Activated CD4-positive, alpha-beta memory T cell treated with anti-CD3 and anti-CD28 coated beads for 36 hours (primary cell): Measurements from ENCODE around the gene HDAC5. TPM values are rescaled to one million over a fixed set of nuclear protein-coding genes. Genes with fewer than 3 reads are reported as not detected.
"Not testable (repeated sequence)": the region's sequence is repeated elsewhere in the genome, so short reads cannot be mapped to it uniquely, and the experiment has no call there.

Experiments
- CTCF ChIA-PET: fragments of 350-600 bp; sonication (Branson Sonifier 250); formaldehyde crosslinking; loops from one replicate; lab custom pipeline; 2021; ENCODE audit warnings: antibody characterized with exemption, inconsistent platforms; lab: Charles Lee
- POLR2A ChIA-PET: fragments of 350-600 bp; sonication (Branson Sonifier 250); formaldehyde crosslinking; loops from one replicate; lab custom pipeline; 2021; ENCODE audit warnings: antibody characterized with exemption; lab: Charles Lee
- DNase-seq: peaks from one replicate; pipeline ENCODE4 v3.0.0-alpha.2; 2020
- H3K27ac Mint-ChIP-seq: one replicate; pipeline ENCODE4 v1.8.0; 2021; ENCODE audit warnings: mixed read lengths
- H3K27me3 Mint-ChIP-seq: one replicate; pipeline ENCODE4 v1.8.0; 2021; ENCODE audit warnings: mixed read lengths
- H3K36me3 Mint-ChIP-seq: one replicate; pipeline ENCODE4 v1.8.0; 2021; ENCODE audit warnings: mixed read lengths
- H3K4me1 Mint-ChIP-seq: one replicate; pipeline ENCODE4 v1.8.0; 2021; ENCODE audit warnings: low read depth, mixed read lengths
- H3K4me3 Mint-ChIP-seq: one replicate; pipeline ENCODE4 v1.8.0; 2021; ENCODE audit warnings: mild to moderate bottlenecking, mixed read lengths
- H3K9me3 Mint-ChIP-seq: one replicate; pipeline ENCODE4 v1.8.0; 2021; ENCODE audit warnings: mixed read lengths
- intact Hi-C: fragments of 100-400 bp; cut with micrococcal nuclease; formaldehyde crosslinking; loops from one replicate; pipeline ENCODE4 v1.15.1; 2023
- total RNA-seq, 2 experiments: library from RNA; stranded (reverse); gene quantifications; one replicate each; pipeline ENCODE4 v1.2.3, GENCODE V29; 2021

HDAC5 gene
- total RNA-seq, 2 experiments from 2014 or later, result 18.0 to 19.0 TPM

DNA sequence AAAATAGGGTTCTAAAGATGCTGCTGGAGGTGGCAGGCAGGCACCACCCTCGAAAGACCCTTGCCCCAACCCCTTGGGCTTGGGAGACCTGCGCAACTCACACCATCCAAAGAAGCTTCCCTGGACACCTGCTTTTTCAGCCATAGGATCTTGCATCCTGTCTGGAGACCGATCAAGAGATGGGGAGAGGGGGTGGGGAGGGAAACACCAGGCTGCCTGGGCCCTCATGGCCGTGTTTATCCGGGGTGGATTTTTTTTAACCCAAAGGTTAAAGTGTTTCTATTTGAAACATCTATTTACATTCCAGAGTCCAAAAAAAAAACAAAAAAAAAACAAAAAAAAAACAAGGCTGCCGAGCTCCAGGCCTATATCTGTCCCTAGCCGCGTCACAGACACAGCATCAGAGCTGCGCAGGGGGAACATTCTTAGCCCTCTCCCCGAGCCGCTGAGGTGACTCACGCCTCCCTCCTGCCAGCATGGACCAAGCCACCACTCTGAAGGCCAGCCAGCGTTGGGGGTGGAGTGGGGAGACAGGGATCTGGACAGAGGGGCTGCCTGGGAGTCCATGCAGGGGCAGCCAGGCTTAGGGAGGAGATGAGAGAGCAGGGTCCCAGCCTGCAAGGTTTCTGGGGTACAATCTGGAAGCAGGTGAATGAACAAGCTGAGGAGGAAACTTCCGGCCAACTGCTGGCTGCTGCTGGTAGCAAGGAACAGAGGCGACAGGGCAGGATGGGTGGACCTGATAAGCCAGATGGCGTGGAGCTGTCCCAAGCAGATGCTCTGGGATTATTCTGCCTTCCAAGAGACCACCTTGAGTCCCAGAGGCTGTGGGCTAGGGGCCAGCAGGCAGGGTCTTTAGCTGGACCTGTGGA, 14.8 kb downstream of the HDAC5 start:
- CTCF ChIA-PET, result no interaction called here
- H3K4me1 Mint-ChIP-seq, result peaks cover 15% of the 10 kb centered on the region
- no peak overlapping the region for H3K27ac Mint-ChIP-seq
- intact Hi-C loops, result no loop called here
- POLR2A ChIA-PET, result no interaction called here
- H3K27me3 Mint-ChIP-seq, result no peaks in the 10 kb centered on the region
- no peak overlapping the region for H3K4me3 Mint-ChIP-seq
- H3K36me3 Mint-ChIP-seq, result no peaks in the 10 kb centered on the region
- H3K9me3 Mint-ChIP-seq, result no peaks in the 10 kb centered on the region
- DNase-seq, result no peak

DNA sequence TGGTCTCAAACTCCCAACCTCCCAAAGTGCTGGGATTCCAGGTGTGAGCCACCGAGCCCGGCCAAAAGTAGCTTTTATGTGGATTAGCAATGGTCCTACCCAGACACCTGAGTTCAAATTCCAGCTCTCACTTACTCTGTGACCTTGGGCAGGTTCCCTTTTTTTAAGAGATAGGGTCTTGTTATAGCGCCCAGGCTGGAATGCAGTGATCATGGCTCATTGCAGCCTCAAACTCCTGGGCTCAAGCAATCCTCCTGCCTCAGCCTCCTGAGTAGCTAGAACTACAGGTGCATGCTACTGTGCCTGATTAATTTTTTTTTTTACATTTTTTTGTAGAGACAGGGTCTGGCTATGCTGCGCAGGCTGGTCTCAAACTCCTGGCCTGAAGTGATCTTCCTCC, 16.6 kb downstream of the HDAC5 start:
- no peaks in the 10 kb centered on the region for H3K27me3 Mint-ChIP-seq
- H3K4me1 Mint-ChIP-seq, result peaks cover 5% of the 10 kb centered on the region
- no peaks in the 10 kb centered on the region for H3K36me3 Mint-ChIP-seq
- intact Hi-C loops, result no loop called here
- H3K27ac Mint-ChIP-seq, result no peak overlapping the region
- no peak overlapping the region for H3K4me3 Mint-ChIP-seq
- CTCF ChIA-PET, result interaction anchor here (1.3 kb wide), 1 partner anchor 9 kb away, joined by 5 read pairs; no protein-coding TSS in a partner anchor
- DNase-seq, result no peak
- POLR2A ChIA-PET, result no interaction called here
- no peaks in the 10 kb centered on the region for H3K9me3 Mint-ChIP-seq

DNA sequence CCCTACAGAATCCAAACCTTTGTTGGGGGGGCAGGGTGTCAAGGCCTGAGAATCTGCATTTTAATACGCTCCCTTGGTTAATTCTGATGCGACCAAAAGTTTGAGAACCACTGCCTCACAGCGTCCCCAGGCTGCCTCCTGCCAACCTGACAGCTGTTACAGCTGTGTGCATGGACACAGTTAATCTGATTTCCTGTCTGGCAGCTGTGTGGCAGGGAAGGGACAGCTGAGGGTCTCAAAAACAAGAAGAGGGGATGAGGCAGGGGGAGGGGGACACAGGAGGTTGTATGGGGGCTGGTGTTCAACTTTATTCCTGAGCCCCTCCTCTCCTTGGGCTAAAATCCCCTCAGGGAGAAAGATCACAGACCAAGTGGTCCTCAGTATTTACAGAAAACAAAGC, 17.5 kb downstream of the HDAC5 start:
- ChIA-PET POLR2A (no interaction called here), CTCF (interaction anchor here (1.2 to 1.3 kb wide), 2 partner anchors 10 kb away, joined by 4 to 5 read pairs; no protein-coding TSS in a partner anchor)
- no peaks in the 10 kb centered on the region for H3K9me3 Mint-ChIP-seq
- H3K36me3 Mint-ChIP-seq, result no peaks in the 10 kb centered on the region
- no peak overlapping the region for H3K27ac Mint-ChIP-seq
- intact Hi-C loops, result no loop called here
- H3K4me1 Mint-ChIP-seq, result no peaks in the 10 kb centered on the region
- DNase-seq, result no peak
- H3K27me3 Mint-ChIP-seq, result no peaks in the 10 kb centered on the region
- no peak overlapping the region for H3K4me3 Mint-ChIP-seq

DNA sequence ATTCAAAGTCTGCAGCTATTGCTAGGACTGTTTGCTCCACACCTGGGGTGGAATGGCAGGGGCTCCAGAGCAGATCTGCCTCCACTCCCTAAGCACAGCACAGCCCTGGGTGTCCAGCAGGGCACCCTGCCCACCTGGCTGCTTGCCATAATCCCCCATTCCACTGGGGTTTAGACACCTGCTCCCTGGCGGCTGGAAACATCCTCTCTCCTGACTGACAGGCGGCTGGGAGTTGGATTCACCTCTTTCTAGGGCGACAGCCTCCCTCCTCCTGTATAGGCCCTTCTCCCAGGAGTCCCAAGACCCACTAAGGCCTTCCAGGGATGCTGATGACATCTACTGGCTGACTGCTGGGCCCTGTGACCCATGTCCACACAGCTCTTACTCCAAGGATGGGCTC, 18.0 kb downstream of the HDAC5 start:
- Mint-ChIP-seq H3K36me3 (no peaks in the 10 kb centered on the region), H3K27me3 (no peaks in the 10 kb centered on the region), H3K9me3 (no peaks in the 10 kb centered on the region), H3K4me1 (no peaks in the 10 kb centered on the region), H3K27ac (no peak overlapping the region), H3K4me3 (no peak overlapping the region)
- no peak for DNase-seq
- intact Hi-C loops, result no loop called here
- ChIA-PET POLR2A (no interaction called here), CTCF (interaction anchor here (1.2 kb wide), 1 partner anchor 10 kb away, joined by 4 read pairs; no protein-coding TSS in a partner anchor)

DNA sequence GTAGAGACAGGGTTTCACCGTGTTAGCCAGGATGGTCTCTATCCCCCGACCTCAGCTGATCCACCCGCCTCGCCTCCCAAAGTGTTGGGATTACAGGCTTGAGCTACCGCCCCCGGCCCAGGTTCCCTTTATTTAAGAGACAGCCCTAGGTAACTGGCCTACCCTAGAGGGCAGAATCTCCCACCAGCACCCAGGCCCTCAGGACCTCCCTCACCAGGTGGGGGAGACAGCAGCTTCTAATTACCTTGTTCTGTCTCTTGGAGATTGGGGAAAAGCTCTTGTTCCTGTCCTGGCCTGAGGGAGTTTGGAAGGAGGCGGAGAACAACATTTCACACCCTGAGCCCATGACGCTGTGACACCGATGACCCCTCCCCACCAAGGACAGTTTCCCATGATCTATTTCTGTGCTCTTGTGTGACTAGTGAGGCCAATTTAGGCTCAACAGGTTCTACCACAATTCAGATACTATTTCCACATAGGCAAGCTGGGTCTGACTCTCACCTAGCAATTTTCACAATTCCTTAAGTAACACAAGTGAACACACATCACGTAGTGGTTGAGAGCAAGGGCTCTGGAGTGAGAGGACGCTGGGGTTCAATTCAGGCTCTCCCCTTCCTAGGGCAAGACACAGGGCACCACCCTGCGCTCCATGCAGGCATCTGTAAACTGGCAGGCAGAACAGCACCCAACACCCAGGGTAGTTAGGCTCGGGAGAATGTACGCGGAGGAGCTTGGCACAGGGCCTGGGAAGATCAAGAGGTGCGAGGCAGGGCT, 20.4 kb downstream of the HDAC5 start:
- ChIA-PET POLR2A (no interaction called here), CTCF (interaction anchor here (0.8 to 1.2 kb wide), 2 partner anchors 21 to 159 kb away, joined by 3 read pairs; partner anchors contain the start of gene HDAC5)
- H3K4me3 Mint-ChIP-seq, result no peak overlapping the region
- no peaks in the 10 kb centered on the region for H3K9me3 Mint-ChIP-seq
- no peak overlapping the region for H3K27ac Mint-ChIP-seq
- H3K4me1 Mint-ChIP-seq, result no peaks in the 10 kb centered on the region
- no peaks in the 10 kb centered on the region for H3K27me3 Mint-ChIP-seq
- intact Hi-C loops, result no loop called here
- no peak for DNase-seq
- H3K36me3 Mint-ChIP-seq, result no peaks in the 10 kb centered on the region

DNA sequence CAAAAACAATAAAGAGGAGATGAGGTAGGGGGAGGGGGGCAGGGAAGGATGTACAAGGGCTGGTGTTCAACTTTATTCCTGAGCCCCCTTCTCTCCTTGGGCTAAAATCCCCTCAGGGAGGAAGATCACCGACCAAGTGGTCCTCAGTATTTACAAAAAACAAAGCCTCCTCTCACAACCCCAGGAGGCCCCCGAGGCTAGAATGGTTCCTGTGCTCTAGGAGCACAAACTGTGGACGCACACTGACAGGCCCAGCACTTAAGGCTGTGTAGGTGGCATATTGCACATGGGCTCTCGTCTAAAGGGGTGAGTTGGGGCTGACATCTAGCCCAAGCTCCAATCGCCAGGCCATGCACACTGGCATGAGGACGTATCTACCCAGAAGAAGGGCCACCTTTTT, 21.6 kb downstream of the HDAC5 start:
- H3K4me1 Mint-ChIP-seq, H3K27me3 Mint-ChIP-seq, H3K9me3 Mint-ChIP-seq, H3K4me3 Mint-ChIP-seq, H3K36me3 Mint-ChIP-seq, H3K27ac Mint-ChIP-seq, DNase-seq, intact Hi-C loops: not testable (repeated sequence)
- ChIA-PET POLR2A (interaction anchor here (0.6 kb wide), 1 partner anchor 87 kb away, joined by 5 read pairs; no protein-coding TSS in a partner anchor), CTCF (interaction anchor here (1.0 kb wide), 1 partner anchor 19 kb away, joined by 3 read pairs; no protein-coding TSS in a partner anchor)

DNA sequence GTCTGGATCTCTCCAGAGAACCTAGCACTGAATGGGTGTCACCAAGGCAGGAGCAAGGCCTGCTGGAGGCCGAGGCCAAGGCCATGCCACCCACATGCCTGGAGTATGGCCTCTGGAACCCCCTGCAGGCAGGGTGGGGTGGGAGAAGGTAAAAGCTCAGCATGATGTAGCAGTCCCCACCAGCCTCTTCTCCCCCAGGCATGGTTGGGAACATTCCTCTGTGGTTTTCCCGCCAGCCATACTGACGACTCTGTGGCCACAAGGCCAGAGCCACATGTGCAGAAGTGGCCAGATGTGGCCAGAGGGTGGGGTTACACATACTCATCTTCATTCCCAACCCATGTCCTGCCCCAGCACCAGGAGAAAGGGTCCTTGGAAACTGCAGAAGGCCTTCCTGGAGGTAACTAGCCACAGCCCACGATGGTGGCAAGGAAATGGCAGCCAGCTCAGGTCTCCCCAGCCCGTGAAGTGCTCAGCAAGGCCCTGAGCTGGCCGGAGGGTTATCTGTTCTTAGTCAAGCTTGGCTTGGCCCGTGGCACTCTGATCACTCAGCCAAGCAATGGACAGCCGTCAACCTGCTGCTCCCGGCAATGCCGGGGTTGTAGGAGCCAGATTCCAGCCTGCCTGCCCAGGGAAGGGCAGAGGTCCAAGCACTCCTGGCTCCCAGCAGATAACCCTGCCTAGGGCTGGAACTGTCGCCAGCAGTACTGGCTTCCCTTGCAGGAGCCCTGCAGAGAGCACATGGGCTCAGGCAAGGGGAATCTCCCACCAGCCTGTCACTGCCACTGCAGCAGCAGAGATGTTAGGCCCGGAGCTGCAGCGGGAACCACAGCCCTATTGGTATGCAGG, 26.1 kb downstream of the HDAC5 start:
- Mint-ChIP-seq H3K9me3 (no peaks in the 10 kb centered on the region), H3K27me3 (no peaks in the 10 kb centered on the region), H3K4me1 (peaks cover 6% of the 10 kb centered on the region), H3K27ac (no peak overlapping the region), H3K36me3 (no peaks in the 10 kb centered on the region), H3K4me3 (no peak overlapping the region)
- ChIA-PET POLR2A (no interaction called here), CTCF (interaction anchor here (0.9 kb wide), 1 partner anchor 13 kb away, joined by 3 read pairs; no protein-coding TSS in a partner anchor)
- intact Hi-C loops, result no loop called here
- no peak for DNase-seq

DNA sequence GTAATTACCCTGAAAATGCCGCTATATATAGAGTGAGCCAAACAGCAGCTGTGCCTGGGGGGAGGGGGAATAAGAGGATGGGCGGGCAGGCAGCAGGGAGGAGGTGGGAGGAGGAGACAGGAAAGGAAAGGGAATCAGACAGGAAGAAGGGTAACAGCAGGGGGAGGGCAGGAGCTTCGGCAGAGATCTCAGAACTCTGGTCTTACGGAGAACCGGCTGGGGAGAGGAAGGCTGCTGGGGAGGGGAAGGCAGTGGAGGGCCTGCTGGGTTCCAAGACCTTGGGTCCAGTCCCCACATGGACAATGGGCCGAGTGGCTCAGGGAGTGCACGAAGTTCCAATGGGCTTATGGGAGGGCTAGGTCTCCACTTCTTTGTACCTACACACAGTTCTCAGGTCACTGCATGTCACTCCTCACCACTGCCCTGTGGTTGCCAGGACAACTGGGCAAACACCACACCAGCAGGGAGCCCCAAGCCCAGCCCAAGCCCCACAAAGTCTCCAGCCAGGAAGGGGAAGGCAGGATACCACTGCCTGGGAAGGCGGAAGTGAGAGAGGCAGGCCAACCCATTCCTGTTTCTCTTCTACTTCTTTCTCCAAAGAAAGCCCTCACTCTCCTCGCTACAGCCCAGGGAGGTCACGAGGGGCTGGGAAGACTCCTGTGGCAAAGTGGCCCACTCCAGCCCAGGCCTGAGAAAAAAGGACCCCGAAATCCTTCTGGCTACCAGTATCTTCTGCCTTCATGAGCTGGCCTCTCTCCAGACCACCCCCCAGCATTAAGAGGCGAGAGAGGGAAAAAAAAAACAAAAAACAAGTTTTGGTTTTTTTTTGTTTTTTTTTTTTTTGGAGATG, 27.6 kb downstream of the HDAC5 start:
- Mint-ChIP-seq H3K4me1 (peaks cover 6% of the 10 kb centered on the region), H3K9me3 (no peaks in the 10 kb centered on the region), H3K27me3 (no peaks in the 10 kb centered on the region), H3K4me3 (no peak overlapping the region), H3K27ac (no peak overlapping the region), H3K36me3 (no peaks in the 10 kb centered on the region)
- ChIA-PET POLR2A (no interaction called here), CTCF (interaction anchor here (0.9 kb wide), 1 partner anchor 11 kb away, joined by 3 read pairs; no protein-coding TSS in a partner anchor)
- intact Hi-C loops, result no loop called here
- DNase-seq, result no peak

DNA sequence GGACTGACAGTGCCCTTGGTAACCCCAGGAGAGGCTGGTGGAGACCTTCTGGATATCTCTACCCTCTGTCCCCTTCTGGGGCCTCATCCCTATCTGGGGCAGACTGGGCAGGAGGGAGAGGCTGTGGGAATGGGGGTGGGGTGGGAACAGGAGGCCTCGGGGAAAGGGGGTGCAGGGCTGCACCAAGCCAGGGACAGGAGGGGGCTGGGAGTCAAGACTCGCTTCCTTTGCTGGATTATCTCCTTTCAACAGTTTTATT, 28.1 kb downstream of the HDAC5 start:
- H3K27ac Mint-ChIP-seq, result no peak overlapping the region
- POLR2A ChIA-PET, result no interaction called here
- peaks cover 6% of the 10 kb centered on the region for H3K4me1 Mint-ChIP-seq
- DNase-seq, result no peak
- CTCF ChIA-PET, result no interaction called here
- no peaks in the 10 kb centered on the region for H3K27me3 Mint-ChIP-seq
- no peak overlapping the region for H3K4me3 Mint-ChIP-seq
- intact Hi-C loops, result no loop called here
- no peaks in the 10 kb centered on the region for H3K36me3 Mint-ChIP-seq
- H3K9me3 Mint-ChIP-seq, result no peaks in the 10 kb centered on the region

DNA sequence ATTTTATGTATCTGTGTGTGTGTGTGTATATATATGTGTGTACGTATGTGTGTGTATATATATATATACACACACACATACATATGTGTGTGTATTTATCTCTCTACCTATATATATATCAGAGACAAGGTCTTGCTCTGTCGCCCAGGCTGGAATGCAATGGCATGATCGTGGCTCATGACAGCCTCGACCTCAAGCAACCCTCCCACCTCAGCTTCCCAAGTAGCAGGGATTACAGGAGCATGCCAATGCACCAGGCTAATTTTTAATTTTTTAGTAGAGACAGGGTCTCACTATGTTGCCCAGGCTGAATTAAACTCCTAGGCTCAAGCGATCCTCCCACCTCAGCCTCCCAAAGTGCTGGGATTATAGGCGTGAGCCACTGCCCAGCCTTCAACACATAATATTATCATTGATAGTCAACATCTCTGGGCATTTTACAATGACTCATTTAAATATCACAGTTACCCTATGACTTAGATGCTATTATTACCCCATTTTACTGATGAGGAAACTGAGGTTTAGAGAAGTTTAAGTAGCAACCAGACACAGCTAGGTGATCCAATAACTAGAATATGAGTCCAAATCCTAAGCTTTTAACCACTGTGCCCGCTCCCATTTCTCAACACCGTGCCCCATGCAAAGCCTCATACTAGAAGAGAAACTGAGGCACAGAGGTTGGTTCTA, 28.6 kb downstream of the HDAC5 start:
- ChIA-PET POLR2A (no interaction called here), CTCF (no interaction called here)
- peaks cover 6% of the 10 kb centered on the region for H3K4me1 Mint-ChIP-seq
- H3K4me3 Mint-ChIP-seq, result no peak overlapping the region
- H3K9me3 Mint-ChIP-seq, result no peaks in the 10 kb centered on the region
- H3K27ac Mint-ChIP-seq, result no peak overlapping the region
- H3K27me3 Mint-ChIP-seq, result no peaks in the 10 kb centered on the region
- H3K36me3 Mint-ChIP-seq, result no peaks in the 10 kb centered on the region
- intact Hi-C loops, result no loop called here
- no peak for DNase-seq
